Measurements from ENCODE around the gene FAM135A. TPM values are rescaled to one million over a fixed set of nuclear protein-coding genes. Genes with fewer than 3 reads are reported as not detected.

FAM135A gene
- total and polyA plus RNA-seq, 9 of the 15 experiments (the other 6 are each of a cell fraction or from before 2014, with no cell fraction given), result 7.4 to 32.9 (median 19.2) TPM

DNA sequence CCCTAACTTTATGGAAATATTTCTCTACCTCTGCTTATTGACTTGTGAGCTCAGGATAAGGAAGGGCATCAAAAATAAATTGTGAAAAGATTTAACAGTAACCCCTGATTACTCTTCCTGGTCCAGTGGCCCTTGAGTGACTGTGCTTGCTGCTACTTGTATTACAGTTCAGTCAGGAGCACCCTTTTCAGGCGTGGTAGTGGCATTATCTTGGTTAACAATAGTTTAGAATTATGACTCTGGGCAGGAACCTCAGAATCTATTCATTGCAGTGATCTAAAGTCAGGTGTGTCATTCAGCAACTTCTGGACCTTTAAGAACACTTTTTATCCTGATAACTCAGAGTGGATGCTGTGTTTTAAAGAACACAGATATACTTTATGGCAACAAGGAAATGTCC, 43.4 kb downstream of the FAM135A start:
- H3K79me2 ChIP-seq (ENCODE audit: control insufficient read depth, insufficient read depth, low read length), result no peaks in the 10 kb centered on the region
- no peak for ATAC-seq
- H3K27ac ChIP-seq (ENCODE audit: extremely low read depth, low read depth, low read length), result no peak overlapping the region
- H3K9ac ChIP-seq (ENCODE audit: insufficient read depth in 1 of 2, low read depth in 2 of 2, low read length in 2 of 2), result no peak overlapping the region
- peaks cover 11% of the 10 kb centered on the region; the same call in 1 of the 3 replicates for H3K36me3 ChIP-seq (ENCODE audit: control insufficient read depth, insufficient read depth, low read length)
- H3K4me2 ChIP-seq (ENCODE audit: insufficient read depth, low read length), result no peak overlapping the region
- H3K9me3 ChIP-seq (replicated peaks; ENCODE audit: control insufficient read depth, insufficient read depth, low read depth, low read length), result no peaks in the 10 kb centered on the region
- DNase-seq (ENCODE audit: extremely low read depth in 1 of 4, low spot score in 3 of 4), result no peak
- no peaks in the 10 kb centered on the region for H3K9me1 ChIP-seq (ENCODE audit: control insufficient read depth, insufficient read depth, low read length)
- no peak overlapping the region for H2AFZ ChIP-seq (ENCODE audit: low read depth, low read length)
- 21% methylated on average over 1 of the region's 1 CpG for WGBS (ENCODE audit: insufficient coverage, low coverage, missing lambda C conversion rate)
- no peaks in the 10 kb centered on the region for H4K20me1 ChIP-seq (replicated peaks; ENCODE audit: control insufficient read depth, insufficient read depth, low read length)
- in situ Hi-C loops (cut with MboI) (no loop called here), intact Hi-C loops (cut with micrococcal nuclease) (no loop called here)
- no peak overlapping the region for H3K4me3 ChIP-seq
- CTCF ChIA-PET (ENCODE audit: low intra/inter-chr PET ratio), result no interaction called here
- H3K4me1 ChIP-seq (replicated peaks in 1 of 2; ENCODE audit: control insufficient read depth in 2 of 2, insufficient read depth in 2 of 2, low read length in 2 of 2), result no peaks in the 10 kb centered on the region
- TF ChIP-seq ETV1 (tag; conservative IDR thresholded peaks at IDR 0.05; ENCODE audit: low read depth) (no peak), HDGF (IDR thresholded peaks at IDR 0.05) (no peak), RBM14 (IDR thresholded peaks at IDR 0.05; ENCODE audit: borderline replicate concordance, insufficient read depth, low read depth, low read length) (no peak)
- FAIRE-seq, result peak; percentile 58
- BruUV-seq (replicated peaks), result no TSS peak
- POLR2A ChIA-PET, result no interaction called here
- no peaks in the 10 kb centered on the region for H3K27me3 ChIP-seq (ENCODE audit: control insufficient read depth in 2 of 2, insufficient read depth in 2 of 2, low read length in 2 of 2)

GRCh38 chr6:70459235-70459634, 45.9 kb downstream of the FAM135A start:
- DNase-seq (ENCODE audit: extremely low read depth in 1 of 4, low spot score in 3 of 4), result no peak
- no peak overlapping the region for H3K27ac ChIP-seq (ENCODE audit: extremely low read depth, low read depth, low read length)
- H3K4me3 ChIP-seq, result no peak overlapping the region
- no TSS peak for BruUV-seq (replicated peaks)
- H3K9me1 ChIP-seq (ENCODE audit: control insufficient read depth, insufficient read depth, low read length), result no peaks in the 10 kb centered on the region
- ChIA-PET POLR2A (interaction anchor here (1.0 kb wide), 1 partner anchor 16 kb away, joined by 3 read pairs; no protein-coding TSS in a partner anchor), CTCF (ENCODE audit: low intra/inter-chr PET ratio) (no interaction called here)
- no peaks in the 10 kb centered on the region for H3K79me2 ChIP-seq (ENCODE audit: control insufficient read depth, insufficient read depth, low read length)
- no peak overlapping the region for H3K4me2 ChIP-seq (ENCODE audit: insufficient read depth, low read length)
- H3K4me1 ChIP-seq (replicated peaks in 1 of 2; ENCODE audit: control insufficient read depth in 2 of 2, insufficient read depth in 2 of 2, low read length in 2 of 2), result no peaks in the 10 kb centered on the region
- in situ Hi-C loops (cut with MboI), result no loop called here
- FAIRE-seq, result no peak
- no peaks in the 10 kb centered on the region for H3K9me3 ChIP-seq (replicated peaks; ENCODE audit: control insufficient read depth, insufficient read depth, low read depth, low read length)
- intact Hi-C loops (cut with micrococcal nuclease), result no loop called here
- peaks cover 4% of the 10 kb centered on the region; the same call in 1 of the 3 replicates for H3K36me3 ChIP-seq (ENCODE audit: control insufficient read depth, insufficient read depth, low read length)
- H3K9ac ChIP-seq (ENCODE audit: insufficient read depth in 1 of 2, low read depth in 2 of 2, low read length in 2 of 2), result no peak overlapping the region
- H2AFZ ChIP-seq (ENCODE audit: low read depth, low read length), result no peak overlapping the region
- no peaks in the 10 kb centered on the region for H3K27me3 ChIP-seq (ENCODE audit: control insufficient read depth in 2 of 2, insufficient read depth in 2 of 2, low read length in 2 of 2)
- no peaks in the 10 kb centered on the region for H4K20me1 ChIP-seq (replicated peaks; ENCODE audit: control insufficient read depth, insufficient read depth, low read length)
- TF ChIP-seq ZNF77 (CRISPR knock-in tag; IDR thresholded peaks at IDR 0.05) (no peak), ETS2 (tag; IDR thresholded peaks at IDR 0.05; ENCODE audit: borderline replicate concordance, poor library complexity, severe bottlenecking) (no peak), ZFP30 (CRISPR knock-in tag; IDR thresholded peaks at IDR 0.05; ENCODE audit: borderline replicate concordance) (no peak), FOXK2 (conservative IDR thresholded peaks at IDR 0.05 in 1 of 2, IDR thresholded peaks at IDR 0.05 in 1 of 2; ENCODE audit: low read depth in 2 of 2) (no peak), ZNF584 (CRISPR knock-in tag; IDR thresholded peaks at IDR 0.05; ENCODE audit: low read depth) (no peak), ARHGAP35 (IDR thresholded peaks at IDR 0.05; ENCODE audit: partially characterized antibody) (no peak), BHLHE40 (IDR thresholded peaks at IDR 0.05; ENCODE audit: low read length) (no peak), MECOM (CRISPR knock-in tag; IDR thresholded peaks at IDR 0.05) (no peak), ARID2 (IDR thresholded peaks at IDR 0.05) (no peak), HLTF (IDR thresholded peaks at IDR 0.05) (no peak)
- TF ChIP-seq, protein P1, sequence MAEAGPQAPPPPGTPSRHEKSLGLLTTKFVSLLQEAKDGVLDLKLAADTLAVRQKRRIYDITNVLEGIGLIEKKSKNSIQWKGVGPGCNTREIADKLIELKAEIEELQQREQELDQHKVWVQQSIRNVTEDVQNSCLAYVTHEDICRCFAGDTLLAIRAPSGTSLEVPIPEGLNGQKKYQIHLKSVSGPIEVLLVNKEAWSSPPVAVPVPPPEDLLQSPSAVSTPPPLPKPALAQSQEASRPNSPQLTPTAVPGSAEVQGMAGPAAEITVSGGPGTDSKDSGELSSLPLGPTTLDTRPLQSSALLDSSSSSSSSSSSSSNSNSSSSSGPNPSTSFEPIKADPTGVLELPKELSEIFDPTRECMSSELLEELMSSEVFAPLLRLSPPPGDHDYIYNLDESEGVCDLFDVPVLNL (CRISPR knock-in tag; IDR thresholded peaks at IDR 0.05; ENCODE audit: low read depth), result no peak
- no peak for ATAC-seq
- 75% methylated on average over 2 of the region's 2 CpGs for WGBS (ENCODE audit: insufficient coverage, low coverage, missing lambda C conversion rate)
